NK-92 treated with Interleukin-12 subunit alpha and Interleukin-12 subunit beta, amount 100 ng/mL, for 24 hours (cell line): ENCODE data around the gene GNG12.
"Not testable (repeated sequence)": the region's sequence is repeated elsewhere in the genome, so short reads cannot be mapped to it uniquely, and the experiment has no call there.

ENCODE experiments used
- DNase-seq: peaks from one replicate; lab custom pipeline; 2025; lab: John Stamatoyannopoulos, UW

The GNG12 gene

GRCh38 chr1:67731322-67731721 lies 101.9 kb downstream of the GNG12 start:
- DNase-seq = no peak

- not testable (repeated sequence) for DNase-seq
Observed at GRCh38 chr1:67730312-67730711, 103.0 kb downstream of the GNG12 start.

- DNase-seq = no peak
Observed at GRCh38 chr1:67729872-67730271, 103.4 kb downstream of the GNG12 start.

GRCh38 chr1:67726224-67726623 lies 107.0 kb downstream of the GNG12 start:
- no peak for DNase-seq

- no peak for DNase-seq
Observed at GRCh38 chr1:67724928-67725560, 108.2 kb downstream of the GNG12 start.

GRCh38 chr1:67723620-67724019 lies 109.6 kb downstream of the GNG12 start:
- no peak for DNase-seq

- no peak for DNase-seq
Observed at GRCh38 chr1:67723126-67723525, 110.1 kb downstream of the GNG12 start.

- no peak for DNase-seq
Observed at GRCh38 chr1:67722292-67722944, 110.8 kb downstream of the GNG12 start.

GRCh38 chr1:67721650-67722291 lies 111.5 kb downstream of the GNG12 start:
- no peak for DNase-seq

GRCh38 chr1:67721112-67721511 lies 112.2 kb downstream of the GNG12 start:
- no peak for DNase-seq

- no peak for DNase-seq
Observed at GRCh38 chr1:67719329-67720196, 113.7 kb downstream of the GNG12 start.

GRCh38 chr1:67717876-67718275 lies 115.4 kb downstream of the GNG12 start:
- DNase-seq = no peak

GRCh38 chr1:67716800-67717199 lies 116.5 kb downstream of the GNG12 start:
- DNase-seq = no peak

- DNase-seq = no peak
Observed at GRCh38 chr1:67715819-67716218, 117.4 kb downstream of the GNG12 start.

GRCh38 chr1:67713057-67713846 lies 120.0 kb downstream of the GNG12 start:
- DNase-seq = no peak

GRCh38 chr1:67711855-67712212 lies 121.4 kb downstream of the GNG12 start:
- no peak for DNase-seq

GRCh38 chr1:67711158-67711854 lies 122.0 kb downstream of the GNG12 start:
- no peak for DNase-seq

GRCh38 chr1:67710417-67710816 lies 122.8 kb downstream of the GNG12 start:
- no peak for DNase-seq

- no peak for DNase-seq
Observed at GRCh38 chr1:67708606-67709005, 124.7 kb downstream of the GNG12 start.

GRCh38 chr1:67705735-67706453 lies 127.4 kb downstream of the GNG12 start:
- no peak for DNase-seq
